D341Med (cell line): ENCODE results near the gene SPEM1.

Experiments used
- DNase-seq: peaks from one replicate; pipeline ENCODE4 v3.0.0; 2012; ENCODE audit warnings: low spot score

Gene SPEM1

GRCh38 chr17:7398612-7399011 is 21.5 kb upstream of the SPEM1 start:
- no peak for DNase-seq

DNA sequence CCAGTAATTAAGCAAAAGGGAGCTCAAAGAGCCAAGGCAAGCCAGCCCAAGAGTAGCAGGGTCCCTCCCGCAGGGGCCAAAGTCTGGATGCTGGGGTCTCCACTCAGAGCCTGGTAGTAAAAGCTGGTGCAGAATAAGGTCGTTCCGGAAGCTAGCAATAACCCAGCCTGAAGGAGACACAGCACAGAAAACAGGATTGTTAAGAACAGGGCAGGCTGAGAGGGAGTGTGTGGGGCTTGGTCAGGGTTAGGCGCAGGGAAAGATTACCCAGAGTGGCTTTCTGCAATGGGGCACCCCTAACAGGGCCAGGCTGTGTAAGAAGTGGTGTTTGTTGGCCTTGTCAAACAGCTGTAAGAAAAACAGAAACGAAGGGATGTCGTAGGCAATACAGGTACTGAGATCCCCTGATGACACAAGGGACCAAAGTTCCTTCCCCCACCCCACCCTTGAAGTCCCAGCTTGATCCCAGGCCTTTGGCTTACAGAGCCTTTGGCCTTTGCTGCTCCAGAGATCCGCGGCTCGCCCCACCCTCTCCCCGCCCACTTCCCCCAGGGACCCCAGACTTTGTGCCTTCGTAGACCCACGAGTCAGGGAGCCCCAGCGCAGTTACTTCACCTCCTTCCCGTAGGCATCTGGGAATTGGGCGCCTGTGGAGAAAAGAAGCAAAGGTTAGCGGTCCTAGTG is 16.9 kb upstream of the SPEM1 start:
- DNase-seq, result peak; percentile 51

- DNase-seq, result no peak
Measured at GRCh38 chr17:7403727-7403976, 16.5 kb upstream of the SPEM1 start.

- peak; percentile 85 for DNase-seq
Measured at GRCh38 chr17:7403977-7404736, 16.0 kb upstream of the SPEM1 start, which contains the start of gene TMEM256. Gene TMEM256 (minus strand): TSS chr17:7404097. CDS start chr17:7404084, 13 bp downstream.

DNA sequence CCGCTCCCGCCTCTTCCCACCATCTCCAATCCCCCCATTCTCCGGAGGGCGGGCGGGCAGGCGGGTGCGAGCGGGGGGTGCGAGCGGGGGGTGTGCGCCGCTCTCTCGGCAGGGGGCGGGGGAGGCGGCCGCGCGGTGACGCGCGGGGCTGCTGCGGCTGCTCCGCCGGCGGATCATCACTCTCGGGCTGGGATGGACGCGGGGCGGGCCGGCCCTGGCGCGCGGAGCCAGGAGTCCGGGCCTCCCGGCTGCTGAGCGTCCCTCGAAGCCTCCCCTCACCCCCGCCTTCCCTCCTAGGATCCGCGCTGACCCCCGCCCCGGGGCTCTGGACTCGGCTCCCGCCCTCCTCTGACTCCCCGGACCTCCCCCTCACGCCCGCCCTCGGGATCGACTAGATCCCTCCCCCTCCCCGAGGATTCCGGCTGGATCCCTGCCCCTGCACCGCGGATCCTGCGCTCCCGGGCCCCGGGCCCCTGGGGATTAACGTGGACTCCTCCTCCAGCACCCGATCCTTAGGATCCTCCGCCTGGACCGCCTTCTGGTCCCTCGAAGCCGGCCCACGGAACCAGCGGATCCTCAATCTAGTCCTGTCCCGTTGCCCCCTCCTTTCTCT is 15.3 kb upstream of the SPEM1 start:
- DNase-seq, result peak; percentile 81

DNA sequence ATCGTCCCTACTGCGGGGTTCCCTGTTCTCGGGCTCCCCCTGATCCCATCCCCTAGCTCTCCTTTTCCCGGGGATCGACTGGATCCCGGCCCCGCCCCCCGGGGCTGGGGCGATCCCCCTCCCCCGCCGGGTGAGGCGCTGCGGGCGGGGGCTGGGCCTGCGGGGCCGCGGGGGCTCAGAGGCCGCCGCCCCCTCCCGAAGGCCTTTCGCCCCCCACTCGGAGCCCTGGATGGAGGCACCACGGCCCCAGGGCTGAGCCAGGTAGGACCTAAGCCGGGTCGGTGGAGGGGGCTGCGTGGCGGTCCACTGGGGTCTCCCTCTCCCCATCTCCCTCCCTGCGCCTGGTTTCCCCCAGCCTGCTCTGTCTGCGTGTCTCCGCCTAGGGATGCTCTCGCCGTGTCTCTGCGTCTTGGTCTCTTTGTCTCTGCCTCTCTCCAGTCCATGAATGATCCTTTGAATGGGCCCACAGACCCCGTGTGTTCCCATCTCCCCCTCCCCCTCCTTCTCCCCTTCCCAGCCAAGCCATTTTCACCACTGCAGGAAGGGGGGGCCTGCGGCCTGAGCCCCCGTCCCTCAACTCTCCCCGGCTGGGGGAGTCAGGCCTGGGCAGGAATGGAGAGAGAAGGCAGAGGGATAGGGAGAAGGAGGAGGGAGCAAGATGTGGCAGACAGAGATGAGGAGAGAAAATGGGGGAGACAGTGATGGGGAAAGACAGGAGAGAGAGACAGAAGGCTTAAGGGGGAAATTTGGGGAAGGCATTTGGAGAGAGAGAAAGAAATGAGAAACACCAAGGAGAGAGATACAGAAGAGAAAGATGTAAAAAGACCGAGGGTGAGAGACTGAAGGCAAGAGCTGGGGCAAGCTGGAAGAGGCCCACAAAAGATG is 14.5 kb upstream of the SPEM1 start:
- DNase-seq, result peak; percentile 43

DNA sequence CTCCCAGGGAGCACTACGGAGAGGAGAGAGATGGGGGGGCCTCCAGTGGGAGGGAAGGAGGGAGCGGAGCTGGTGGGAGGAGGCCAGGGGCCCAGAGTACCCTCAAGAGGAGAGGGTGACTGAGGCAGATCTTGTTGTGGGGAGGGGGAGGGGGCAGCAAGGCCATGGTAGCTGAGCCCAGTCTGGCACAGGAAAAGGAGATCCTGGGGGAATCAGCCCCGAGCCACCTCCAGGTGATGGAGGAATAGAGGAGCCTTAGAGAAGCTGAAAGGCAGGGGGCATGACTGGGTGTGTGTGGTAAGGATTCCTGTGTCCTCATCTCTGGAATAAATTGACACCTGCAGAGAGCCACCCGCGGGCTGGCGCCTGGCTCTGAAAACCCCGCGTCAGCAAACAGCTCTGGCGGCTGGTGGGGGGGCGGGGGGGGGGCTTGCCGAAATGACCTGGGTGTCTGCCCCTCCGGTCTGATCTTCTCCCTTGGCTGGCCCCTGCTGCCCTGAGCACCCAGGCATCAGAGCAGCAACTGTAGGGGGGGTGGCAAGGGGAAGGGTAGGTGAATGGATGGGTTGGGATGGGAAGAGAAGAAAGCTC is 13.8 kb upstream of the SPEM1 start:
- DNase-seq, result no peak

GRCh38 chr17:7407082-7407481 is 13.0 kb upstream of the SPEM1 start:
- no peak for DNase-seq

- DNase-seq, result no peak
Measured at GRCh38 chr17:7407485-7408251, 12.5 kb upstream of the SPEM1 start, which contains the start of gene NLGN2. Gene NLGN2 (plus strand): TSS chr17:7407845. CDS start chr17:7408256, 411 bp downstream.

DNA sequence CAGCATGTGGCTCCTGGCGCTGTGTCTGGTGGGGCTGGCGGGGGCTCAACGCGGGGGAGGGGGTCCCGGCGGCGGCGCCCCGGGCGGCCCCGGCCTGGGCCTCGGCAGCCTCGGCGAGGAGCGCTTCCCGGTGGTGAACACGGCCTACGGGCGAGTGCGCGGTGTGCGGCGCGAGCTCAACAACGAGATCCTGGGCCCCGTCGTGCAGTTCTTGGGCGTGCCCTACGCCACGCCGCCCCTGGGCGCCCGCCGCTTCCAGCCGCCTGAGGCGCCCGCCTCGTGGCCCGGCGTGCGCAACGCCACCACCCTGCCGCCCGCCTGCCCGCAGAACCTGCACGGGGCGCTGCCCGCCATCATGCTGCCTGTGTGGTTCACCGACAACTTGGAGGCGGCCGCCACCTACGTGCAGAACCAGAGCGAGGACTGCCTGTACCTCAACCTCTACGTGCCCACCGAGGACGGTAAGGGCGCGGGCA is 11.8 kb upstream of the SPEM1 start:
- DNase-seq, result no peak

DNA sequence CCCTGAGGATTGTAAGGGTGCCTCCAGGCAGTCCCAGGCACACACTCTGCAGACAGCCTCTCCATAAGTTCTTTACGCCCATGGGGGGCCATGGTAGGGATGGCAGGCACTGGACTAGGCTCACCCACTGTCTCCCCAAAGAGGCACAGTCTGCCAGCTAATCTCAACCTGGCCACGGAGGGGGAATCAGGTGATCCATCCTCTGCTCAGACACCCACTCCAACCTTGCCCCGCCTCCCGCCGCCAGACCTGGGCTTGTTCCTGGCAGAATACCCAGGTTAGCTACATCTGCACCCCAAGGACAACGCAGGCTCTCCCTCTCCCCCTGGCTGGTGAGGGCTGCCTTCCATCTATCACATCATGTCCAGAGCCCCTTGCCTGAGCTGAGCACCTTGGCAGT is 11.3 kb upstream of the SPEM1 start:
- no peak for DNase-seq

DNA sequence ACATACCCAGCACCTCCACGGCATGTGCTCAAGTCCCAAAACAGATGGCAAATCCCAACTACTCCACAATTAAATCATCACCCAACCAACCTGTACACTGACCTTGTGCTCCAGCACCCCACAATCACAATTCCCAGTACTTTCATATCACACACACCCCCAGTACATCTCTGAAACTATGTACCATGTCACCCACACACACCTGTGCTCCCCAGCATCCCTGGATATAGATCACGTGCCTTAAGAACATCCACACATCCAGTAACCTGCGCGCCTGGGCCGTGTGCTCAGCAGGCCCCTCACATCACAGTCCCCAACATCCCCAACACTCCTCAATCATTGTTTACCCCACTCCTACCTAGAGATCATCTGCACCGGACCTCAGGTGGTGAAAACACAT is 10.4 kb upstream of the SPEM1 start:
- DNase-seq, result no peak

DNA sequence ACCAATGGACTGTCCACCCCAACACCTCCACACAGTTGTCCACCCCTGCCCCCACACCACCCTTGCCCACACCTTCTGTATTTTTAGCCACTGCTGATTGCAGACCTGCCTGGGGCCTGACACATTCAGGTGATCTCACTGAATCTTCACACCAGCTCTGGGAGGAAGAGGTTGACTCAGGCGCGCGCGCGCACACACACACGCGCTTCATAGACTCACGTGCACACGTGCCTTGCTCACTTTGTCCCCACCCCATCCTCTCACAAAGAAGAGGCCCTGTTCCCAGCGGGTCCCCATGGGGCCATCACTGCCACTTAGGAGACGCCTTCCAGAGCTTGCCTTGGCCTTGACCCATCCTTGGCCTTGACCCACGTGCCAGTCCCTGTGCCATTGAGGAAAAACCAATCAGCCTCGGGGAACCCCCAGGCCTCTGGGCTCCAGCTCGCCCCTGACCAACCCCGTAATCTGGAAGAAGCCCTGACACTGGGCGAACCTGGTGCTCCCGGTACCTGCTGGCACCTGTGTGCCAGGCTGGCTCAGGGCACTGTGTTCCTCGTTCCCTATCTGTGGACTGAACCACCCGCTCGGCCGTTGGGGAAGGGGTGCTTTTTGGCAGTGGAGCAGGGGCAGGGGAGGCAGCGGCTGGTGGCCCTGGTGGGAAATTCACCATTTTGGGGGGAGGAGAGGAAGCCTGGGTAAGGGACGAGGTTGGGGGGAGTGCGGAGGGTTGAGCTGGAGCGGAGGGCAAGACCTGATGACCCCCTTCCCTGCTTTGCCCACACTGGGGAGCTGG is 9.3 kb upstream of the SPEM1 start:
- no peak for DNase-seq

DNA sequence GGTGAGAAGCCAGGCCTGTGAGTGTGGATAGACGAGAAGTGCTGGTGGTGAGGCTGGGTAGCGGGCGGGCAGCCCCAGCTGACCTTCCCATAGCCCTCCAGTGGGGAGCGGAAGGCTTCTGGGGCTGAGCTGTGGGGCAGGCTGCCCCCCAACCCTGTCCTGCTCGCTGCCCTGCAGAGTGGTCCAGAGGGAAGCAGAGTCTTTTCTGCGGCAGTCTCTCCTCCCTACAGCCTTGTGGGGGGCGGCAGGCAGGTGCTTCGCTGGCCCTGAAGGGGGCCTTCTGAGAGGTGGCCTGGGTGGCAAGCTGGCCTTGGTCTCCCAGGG is 8.7 kb upstream of the SPEM1 start:
- DNase-seq, result no peak

DNA sequence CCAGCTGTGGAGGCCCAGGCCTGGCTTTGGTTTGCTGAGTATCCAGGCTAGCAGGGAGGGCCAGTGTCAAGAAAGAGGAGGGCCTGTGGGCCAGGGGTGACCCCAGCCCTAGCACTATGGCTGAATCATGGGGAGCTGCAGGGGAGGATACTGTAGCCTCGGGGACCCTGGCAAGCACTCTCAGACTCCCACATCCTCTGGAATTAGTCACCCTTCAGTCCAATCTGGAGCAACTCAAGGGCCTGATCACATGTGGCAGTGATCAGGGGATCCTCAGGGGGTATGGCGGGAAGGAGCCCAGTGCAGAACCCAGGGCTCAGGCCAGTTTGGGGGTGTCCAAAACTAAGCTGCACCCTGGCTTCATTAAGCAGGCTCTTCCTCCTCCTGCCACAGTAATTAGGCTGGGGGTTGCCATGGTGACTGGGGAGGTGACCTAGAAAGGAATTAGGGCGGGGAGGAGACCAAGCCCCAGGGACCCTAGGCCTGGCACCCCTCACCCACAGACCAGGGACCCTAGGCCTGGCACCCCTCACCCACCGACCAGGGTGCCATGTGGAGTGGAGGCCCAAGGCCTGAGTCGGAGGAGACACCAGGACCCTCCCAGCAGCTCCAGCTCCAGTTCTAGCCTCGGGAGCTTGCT is 6.7 kb upstream of the SPEM1 start:
- DNase-seq, result no peak

DNA sequence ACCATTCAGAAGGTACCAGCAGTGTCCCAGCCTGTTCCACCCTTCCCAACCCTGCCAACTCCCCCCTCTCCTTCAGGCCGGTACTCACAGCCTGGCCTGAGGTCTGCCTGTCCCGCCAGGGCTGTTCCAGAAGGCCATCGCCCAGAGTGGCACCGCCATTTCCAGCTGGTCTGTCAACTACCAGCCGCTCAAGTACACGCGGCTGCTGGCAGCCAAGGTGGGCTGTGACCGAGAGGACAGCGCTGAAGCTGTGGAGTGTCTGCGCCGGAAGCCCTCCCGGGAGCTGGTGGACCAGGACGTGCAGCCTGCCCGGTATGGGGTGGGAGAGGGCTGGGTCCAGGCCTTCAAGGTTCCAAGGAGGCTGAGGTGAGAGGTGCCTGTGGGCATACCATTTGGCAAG is 5.3 kb upstream of the SPEM1 start:
- DNase-seq, result no peak

DNA sequence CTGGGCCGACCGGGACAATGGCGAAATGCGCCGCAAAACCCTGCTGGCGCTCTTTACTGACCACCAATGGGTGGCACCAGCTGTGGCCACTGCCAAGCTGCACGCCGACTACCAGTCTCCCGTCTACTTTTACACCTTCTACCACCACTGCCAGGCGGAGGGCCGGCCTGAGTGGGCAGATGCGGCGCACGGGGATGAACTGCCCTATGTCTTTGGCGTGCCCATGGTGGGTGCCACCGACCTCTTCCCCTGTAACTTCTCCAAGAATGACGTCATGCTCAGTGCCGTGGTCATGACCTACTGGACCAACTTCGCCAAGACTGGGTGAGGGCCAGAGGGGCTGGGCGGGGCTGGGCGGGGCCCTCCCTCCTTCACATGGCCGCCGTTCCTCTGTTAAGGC is 4.3 kb upstream of the SPEM1 start:
- DNase-seq, result no peak

DNA sequence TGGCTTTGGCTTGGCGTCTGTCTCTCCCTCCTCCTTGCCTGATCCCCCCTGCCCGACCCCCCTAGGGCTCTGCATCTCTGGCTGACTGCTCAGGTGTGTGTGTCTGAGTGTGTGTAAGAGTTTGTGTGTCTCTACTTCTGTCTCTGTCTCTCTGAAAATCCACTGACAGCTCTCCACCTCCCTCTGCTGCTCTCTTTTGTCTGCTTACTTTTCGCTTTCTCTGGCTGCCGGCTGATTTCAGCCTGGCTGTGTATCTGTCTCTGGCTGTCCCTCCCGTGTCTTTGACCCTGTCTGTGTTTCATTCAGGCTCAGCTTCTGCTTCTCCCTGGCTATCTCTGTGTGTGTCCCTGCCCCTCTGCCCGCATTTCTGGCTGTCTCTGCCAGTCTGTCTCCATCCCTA is 3.8 kb upstream of the SPEM1 start:
- DNase-seq, result no peak

DNA sequence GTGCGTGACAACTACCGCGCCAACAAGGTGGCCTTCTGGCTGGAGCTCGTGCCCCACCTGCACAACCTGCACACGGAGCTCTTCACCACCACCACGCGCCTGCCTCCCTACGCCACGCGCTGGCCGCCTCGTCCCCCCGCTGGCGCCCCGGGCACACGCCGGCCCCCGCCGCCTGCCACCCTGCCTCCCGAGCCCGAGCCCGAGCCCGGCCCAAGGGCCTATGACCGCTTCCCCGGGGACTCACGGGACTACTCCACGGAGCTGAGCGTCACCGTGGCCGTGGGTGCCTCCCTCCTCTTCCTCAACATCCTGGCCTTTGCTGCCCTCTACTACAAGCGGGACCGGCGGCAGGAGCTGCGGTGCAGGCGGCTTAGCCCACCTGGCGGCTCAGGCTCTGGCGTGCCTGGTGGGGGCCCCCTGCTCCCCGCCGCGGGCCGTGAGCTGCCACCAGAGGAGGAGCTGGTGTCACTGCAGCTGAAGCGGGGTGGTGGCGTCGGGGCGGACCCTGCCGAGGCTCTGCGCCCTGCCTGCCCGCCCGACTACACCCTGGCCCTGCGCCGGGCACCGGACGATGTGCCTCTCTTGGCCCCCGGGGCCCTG is 3.0 kb upstream of the SPEM1 start:
- DNase-seq, result no peak
